Loucy (cell line): ENCODE data around the gene CECR2.

Experiments
- EZH2phosphoT487 ChIP-seq: fragments of 200-600 bp; IDR thresholded peaks from 2 replicates; pipeline ENCODE4 v1.6.1; 2018; ENCODE audit warnings: antibody characterized with exemption, mild to moderate bottlenecking, moderate library complexity, borderline replicate concordance
- TF ChIP-seq, protein P1 (sequence below): fragments of 200-600 bp; sonication (generic); conservative IDR thresholded peaks from 2 replicates; pipeline ENCODE4 v1.5.1; 2014; ENCODE audit warnings: mild to moderate bottlenecking, antibody characterized with exemption, low read length

- TF ChIP-seq, protein P1, sequence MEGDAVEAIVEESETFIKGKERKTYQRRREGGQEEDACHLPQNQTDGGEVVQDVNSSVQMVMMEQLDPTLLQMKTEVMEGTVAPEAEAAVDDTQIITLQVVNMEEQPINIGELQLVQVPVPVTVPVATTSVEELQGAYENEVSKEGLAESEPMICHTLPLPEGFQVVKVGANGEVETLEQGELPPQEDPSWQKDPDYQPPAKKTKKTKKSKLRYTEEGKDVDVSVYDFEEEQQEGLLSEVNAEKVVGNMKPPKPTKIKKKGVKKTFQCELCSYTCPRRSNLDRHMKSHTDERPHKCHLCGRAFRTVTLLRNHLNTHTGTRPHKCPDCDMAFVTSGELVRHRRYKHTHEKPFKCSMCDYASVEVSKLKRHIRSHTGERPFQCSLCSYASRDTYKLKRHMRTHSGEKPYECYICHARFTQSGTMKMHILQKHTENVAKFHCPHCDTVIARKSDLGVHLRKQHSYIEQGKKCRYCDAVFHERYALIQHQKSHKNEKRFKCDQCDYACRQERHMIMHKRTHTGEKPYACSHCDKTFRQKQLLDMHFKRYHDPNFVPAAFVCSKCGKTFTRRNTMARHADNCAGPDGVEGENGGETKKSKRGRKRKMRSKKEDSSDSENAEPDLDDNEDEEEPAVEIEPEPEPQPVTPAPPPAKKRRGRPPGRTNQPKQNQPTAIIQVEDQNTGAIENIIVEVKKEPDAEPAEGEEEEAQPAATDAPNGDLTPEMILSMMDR: no peak
- no peak for TF ChIP-seq EZH2phosphoT487
Observed at GRCh38 chr22:17578136-17578754, 209.0 kb downstream of the CECR2 start.
